Activated T-cell treated with anti-CD3 and anti-CD28 coated beads, Interleukin-2, amount 50 U/mL, for 1 hour (primary cell): ENCODE data around the gene CCNQ.

Experiments
- DNase-seq: peaks from one replicate; pipeline ENCODE4 v3.0.0-alpha.2; 2020

The CCNQ gene

DNA sequence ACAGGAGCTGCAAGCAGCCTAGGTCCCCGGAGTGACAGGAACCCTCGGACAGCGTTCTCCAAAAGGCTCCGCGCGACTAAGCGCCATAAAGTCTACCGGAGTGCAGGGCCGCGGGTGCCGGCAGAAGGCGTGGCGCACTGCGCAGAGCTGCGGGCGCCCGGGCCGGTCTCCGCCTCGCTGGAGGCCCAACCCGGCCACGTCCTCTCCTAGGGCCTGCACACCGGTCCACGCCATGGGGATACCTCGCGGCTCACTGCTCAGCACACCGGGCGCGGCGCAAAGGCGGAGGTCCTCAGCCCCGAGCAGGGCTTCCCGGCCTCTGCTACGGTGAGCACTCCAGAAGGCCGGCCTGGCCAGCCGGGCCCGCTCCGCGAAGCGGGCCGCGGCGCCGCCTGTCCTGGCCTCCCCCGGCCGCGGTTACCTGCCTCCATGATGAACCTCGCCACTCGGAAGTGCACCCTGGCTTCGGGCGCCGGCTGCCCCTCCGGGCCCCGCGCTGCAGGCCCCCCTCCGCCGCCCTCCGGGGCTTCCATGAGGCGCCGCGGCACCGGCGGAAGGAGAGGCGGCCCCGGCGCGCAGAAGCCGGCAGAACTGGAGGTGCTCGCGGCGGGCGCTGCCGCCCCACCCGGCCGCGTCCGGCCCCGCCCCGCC, at the start of gene CCNQ:
Gene CCNQ (minus strand): TSS at position 599 of the 651 bp plus-strand sequence. CDS start 66 bp downstream, at position 533.
- DNase-seq = no peak

DNA sequence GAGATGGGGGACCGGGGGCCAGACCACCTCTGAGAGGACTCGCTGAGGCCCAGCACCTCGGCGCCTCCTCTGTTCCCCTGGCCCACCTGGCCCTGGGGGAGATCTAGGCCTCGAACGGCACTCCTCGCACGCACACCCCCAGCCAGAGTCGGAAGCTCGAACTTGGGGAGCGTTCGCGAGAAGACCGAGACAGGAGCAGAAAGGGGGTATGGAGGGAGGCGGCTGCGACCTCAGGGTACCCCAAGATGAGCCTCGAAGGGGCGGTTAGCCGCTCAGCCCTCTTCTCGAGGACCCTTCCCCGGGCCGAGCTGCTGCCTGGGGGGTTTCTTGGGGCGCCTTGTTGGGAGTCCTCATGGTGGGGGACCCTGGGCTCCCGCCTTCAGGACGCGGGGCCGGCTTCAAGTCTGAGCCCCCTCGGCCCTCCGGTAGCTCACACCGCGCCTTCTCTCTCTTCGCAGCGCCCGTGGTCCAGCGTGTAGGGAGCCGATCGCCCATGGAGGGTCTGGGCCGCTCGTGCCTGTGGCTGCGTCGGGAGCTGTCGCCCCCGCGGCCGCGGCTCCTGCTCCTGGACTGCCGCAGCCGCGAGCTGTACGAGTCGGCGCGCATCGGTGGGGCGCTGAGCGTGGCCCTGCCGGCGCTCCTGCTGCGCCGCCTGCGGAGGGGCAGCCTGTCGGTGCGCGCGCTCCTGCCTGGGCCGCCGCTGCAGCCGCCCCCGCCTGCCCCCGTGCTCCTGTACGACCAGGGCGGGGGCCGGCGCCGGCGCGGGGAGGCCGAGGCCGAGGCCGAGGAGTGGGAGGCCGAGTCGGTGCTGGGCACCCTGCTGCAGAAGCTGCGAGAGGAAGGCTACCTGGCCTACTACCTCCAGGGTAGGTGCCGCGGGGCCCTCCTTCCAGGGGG, 48.8 kb upstream of the CCNQ start:
- DNase-seq = peak; percentile 26

DNA sequence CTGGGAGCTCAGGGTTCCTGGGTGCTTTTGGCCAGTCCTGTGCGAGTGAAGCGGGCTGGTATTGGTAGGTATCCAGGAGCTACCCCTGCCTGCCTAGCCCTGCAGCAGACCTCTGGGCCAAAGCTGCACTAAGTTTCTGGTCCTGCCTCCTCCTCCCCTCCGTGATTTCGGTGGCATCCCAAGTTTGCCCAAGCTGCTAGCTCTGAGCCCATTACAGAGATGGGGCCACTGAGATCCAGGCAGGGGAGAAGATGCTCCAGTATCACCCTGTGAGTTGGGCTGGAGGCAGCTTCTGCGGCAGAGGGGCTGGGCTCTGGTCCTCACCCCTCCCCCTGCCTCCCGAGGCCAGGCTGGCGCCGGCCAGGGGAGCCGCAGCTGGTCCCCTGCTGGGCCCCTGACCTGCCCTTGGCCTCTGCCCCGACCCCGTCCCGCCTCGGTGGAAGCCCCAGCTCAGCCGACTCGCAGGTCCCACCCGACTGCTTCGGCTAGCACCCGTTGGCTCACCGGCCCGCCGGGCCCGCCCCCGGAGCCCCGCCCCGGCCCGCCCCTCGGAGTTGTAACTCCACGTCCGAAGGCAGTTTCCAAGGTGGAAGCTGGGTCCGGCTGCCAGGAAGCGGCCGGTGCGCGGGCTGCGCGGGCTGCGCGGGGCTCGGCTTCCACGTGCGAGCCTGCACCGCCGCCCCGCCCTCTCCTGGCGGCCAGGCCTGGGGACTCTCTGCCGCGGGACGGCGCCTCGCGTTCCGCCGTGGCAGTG, 47.9 kb upstream of the CCNQ start, which contains the start of gene DUSP9:
Gene DUSP9 (plus strand): TSS at position 584 of the 754 bp plus-strand sequence. CDS start 751 bp downstream, outside the sequence.
- DNase-seq = peak; percentile 34

DNA sequence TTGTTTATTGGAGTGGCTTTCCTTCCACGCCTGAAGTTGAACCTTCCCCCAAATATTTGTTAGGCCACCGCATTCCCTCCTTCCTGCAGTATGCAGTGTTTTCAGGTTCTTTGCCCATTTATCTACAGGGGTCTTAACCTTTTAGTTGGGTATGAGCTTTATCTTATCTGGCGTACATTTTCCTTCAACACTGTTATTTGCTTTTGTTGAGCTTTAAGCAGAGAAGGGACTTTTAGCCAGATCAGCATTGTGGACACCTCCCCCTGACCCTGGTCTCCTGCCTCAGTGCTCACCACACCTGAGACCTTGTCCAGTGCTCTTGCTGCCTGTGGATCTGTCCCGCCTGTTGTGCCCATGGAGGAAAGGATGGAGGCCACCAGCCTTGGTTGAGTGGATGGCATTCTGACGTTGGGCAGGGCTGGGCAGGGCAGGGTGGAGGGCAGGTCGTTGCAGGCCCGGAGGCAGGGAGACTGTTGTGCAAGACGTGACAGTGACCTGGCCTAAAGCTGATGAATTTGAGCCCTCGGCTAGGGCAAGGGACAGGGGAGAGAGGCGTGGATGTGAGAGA, 47.1 kb upstream of the CCNQ start:
- peak; percentile 10 for DNase-seq

- no peak for DNase-seq
Observed at GRCh38 chrX:153645151-153645550, 46.2 kb upstream of the CCNQ start.

- no peak for DNase-seq
Observed at GRCh38 chrX:153644356-153645125, 45.6 kb upstream of the CCNQ start.

GRCh38 chrX:153643431-153644351, 44.8 kb upstream of the CCNQ start:
- DNase-seq = no peak

DNA sequence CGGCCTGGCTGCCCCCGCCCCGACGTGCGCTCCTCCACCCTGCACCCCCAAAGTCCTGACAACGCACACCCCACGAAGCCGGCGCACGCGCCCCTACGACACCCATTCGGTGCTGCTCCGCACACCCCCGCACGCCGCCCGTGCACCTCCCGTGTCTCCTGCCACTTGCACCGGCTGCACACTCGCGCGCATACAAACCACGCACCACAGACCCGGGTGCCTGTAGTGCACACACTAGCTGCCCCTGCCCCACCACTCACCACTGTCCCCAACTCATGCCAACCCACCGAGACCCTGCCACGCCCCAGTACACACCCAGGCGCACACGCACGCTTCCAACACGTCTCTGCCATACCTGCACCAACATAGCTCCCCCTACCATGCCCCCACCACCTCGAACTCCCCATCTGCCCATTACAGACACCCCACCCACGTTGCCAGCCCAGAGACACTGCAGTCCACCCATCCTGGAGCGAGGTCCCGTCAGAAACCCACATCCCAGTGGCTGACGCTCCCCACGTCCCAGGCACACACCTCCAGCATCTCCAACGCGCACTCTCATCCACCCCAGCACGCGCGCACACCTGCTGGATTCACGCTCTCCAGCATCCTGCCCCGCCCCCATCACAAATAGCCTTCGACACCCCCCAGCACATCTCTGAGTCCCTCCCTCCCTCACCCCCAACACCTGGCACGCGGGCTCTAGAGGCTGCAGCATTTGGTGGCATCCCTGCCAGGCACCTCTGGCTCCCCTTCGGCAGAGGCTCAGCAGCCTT, 43.9 kb upstream of the CCNQ start:
- DNase-seq = no peak

DNA sequence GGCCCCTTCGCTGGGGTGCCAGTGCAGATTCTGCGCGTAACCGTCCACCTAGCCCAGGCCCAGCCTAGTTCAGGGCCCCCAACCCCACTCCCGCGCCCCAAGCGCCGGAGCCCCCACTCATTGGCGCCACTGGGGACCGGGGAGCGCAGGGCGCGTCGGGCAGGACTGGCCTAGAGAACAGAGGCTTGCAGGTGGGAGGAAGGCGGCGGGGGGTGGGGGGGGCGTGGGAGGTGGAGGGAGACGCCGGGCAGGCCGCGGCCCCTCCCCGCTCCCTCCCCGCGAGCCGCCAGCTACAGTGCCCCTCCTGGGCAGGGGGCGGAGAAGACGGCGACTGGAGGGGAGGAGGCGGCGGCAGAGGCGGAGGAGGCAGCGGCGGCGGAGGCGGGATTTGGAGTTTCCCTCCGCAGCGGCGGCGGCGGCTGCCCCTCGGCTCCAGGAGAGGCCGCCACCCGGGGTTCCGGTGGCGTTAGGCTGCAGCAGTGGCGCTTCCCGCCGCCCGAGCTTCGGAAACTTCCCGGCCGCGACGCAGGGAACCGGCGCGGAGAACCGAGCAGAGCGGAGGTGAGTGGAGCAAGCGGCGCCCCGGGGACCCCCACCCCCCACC, 43.2 kb upstream of the CCNQ start:
- DNase-seq = no peak

DNA sequence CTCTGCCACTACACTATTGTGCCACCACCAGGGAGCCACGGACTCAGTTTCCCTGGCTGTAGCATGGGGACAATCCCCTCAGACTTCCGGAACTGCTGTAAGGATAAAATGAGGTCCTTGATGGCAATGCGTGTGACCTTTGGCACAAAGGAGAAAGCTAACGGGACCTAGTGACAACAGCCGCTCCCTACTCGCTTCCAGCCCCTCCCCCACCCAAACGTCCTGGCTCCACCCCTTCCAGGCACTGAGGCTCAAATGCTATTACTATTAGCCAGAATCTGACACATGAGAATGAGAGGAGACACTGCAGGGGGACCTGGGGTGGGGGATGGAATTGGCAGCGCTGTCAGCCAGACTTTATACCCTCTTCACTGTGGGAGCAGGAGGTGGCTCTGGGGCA, 42.7 kb upstream of the CCNQ start:
- no peak for DNase-seq

GRCh38 chrX:153640736-153641575, 42.0 kb upstream of the CCNQ start:
- no peak for DNase-seq

- no peak for DNase-seq
Observed at GRCh38 chrX:153640045-153640686, 41.2 kb upstream of the CCNQ start.

GRCh38 chrX:153639177-153640044, 40.5 kb upstream of the CCNQ start:
- DNase-seq = no peak

DNA sequence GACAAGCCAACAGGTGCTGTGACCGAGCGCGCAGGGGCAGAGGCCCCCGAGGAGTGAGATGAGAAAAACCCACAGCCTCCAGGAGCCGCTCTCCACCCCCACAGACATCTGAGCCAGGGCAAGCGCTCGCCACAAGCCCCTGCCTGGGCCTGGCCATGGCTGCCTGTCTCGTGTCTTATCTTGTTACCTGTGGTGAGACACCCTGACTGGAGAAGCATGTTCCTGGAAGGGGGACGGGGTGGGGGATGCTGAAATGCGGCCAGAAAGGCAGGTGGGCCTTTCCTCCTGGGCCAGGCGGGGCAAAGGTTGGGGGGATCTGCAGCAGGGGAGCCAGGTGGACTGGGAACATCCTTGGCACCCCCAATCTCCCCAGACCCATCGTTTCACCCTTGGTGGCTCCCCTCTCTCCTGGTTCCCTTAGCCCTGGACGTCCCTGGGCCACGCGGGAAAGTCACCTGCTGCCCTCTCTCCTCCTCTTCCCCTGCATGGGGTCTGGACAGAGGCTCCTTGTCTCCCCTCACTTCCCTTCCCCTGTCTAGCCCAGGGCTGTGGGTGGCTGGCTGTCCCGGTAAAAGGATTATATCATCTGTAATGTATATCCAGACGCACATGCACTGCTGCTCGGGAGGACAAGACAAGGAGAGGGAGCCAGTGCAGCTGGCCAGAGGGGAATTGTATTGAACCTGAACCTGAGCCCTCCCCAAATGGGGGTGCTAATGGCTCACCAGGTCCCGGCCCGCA, 39.7 kb upstream of the CCNQ start:
- DNase-seq = no peak

DNA sequence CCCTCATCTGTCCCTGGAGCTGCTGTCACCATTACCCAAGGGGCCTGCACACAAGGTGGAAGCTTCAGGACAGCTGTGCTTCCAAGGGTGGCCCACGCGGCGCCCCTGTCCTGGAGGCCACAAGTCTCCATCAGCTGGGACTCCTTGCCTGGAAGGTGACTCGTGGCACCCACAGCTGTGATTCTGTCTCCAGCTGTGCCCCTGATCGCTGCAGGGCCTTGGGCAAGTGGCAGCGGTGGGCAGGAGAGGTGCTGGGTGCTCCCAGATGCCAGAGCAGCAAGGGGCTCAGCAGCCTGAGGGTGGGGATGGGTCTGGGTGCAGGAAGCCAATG, 39.1 kb upstream of the CCNQ start:
- DNase-seq = no peak
